ENCODE results near the gene CRACR2A.

The CRACR2A gene

GRCh38 chr12:3790642-3791041 lies 37.7 kb upstream of the CRACR2A start:
- no peak for TF ChIP-seq CTCF (IDR thresholded peaks at IDR 0.05; ENCODE audit: low read depth, low read length)
- DNase-seq (ENCODE audit: extremely low read depth, low read depth) = no peak

GRCh38 chr12:3789838-3790237 lies 36.9 kb upstream of the CRACR2A start:
- TF ChIP-seq CTCF (IDR thresholded peaks at IDR 0.05; ENCODE audit: low read depth, low read length) = no peak
- no peak for DNase-seq (ENCODE audit: extremely low read depth, low read depth)

- peak; percentile 85 for TF ChIP-seq CTCF (IDR thresholded peaks at IDR 0.05; ENCODE audit: low read depth, low read length)
- DNase-seq (ENCODE audit: extremely low read depth, low read depth) = no peak
Measured at GRCh38 chr12:3777206-3777809, 24.4 kb upstream of the CRACR2A start.

GRCh38 chr12:3775385-3776035 lies 22.6 kb upstream of the CRACR2A start:
- DNase-seq (ENCODE audit: extremely low read depth, low read depth) = no peak
- no peak for TF ChIP-seq CTCF (IDR thresholded peaks at IDR 0.05; ENCODE audit: low read depth, low read length)

GRCh38 chr12:3772380-3772779 lies 19.5 kb upstream of the CRACR2A start:
- no peak for DNase-seq (ENCODE audit: extremely low read depth, low read depth)
- no peak for TF ChIP-seq CTCF (IDR thresholded peaks at IDR 0.05; ENCODE audit: low read depth, low read length)

- DNase-seq (ENCODE audit: extremely low read depth, low read depth) = no peak
- no peak for TF ChIP-seq CTCF (IDR thresholded peaks at IDR 0.05; ENCODE audit: low read depth, low read length)
Measured at GRCh38 chr12:3771853-3772252, 18.9 kb upstream of the CRACR2A start.

- no peak for DNase-seq (ENCODE audit: extremely low read depth, low read depth)
- TF ChIP-seq CTCF (IDR thresholded peaks at IDR 0.05; ENCODE audit: low read depth, low read length) = no peak
Measured at GRCh38 chr12:3770891-3771290, 18.0 kb upstream of the CRACR2A start.
